IMR-90 (cell line): ENCODE measurements around the gene ARHGAP15. TPM values are rescaled to one million over a fixed set of nuclear protein-coding genes. Genes with fewer than 3 reads are reported as not detected.

Experiments
- ATAC-seq: fragments of 200-7000 bp; cut with Tn5 transposase; 2 replicates; pipeline ENCODE4 v1.9.1; 2020; ENCODE audit warnings: low read depth, mild to moderate bottlenecking, moderate library complexity
- BruUV-seq: library from RNA; stranded (reverse); fragments of 400-500 nt; replicated peaks from 2 replicates; lab custom pipeline; 2021; lab: Mats Ljungman, UMichigan
- CTCF ChIA-PET: fragments of 300-600 bp; formaldehyde crosslinking; extraction: SDS; loops from one replicate; lab custom pipeline; 2021; ENCODE audit warnings: antibody characterized with exemption; lab: Yijun Ruan, JAX
- POLR2A ChIA-PET: fragments of 300-600 bp; sonication (Branson Sonifier 250); formaldehyde crosslinking; loops from one replicate; lab custom pipeline; 2022; ENCODE audit warnings: antibody characterized with exemption; ENCODE audit not compliant: unreplicated experiment; lab: Charles Lee
- DNase-seq: peaks from one replicate; pipeline ENCODE4 v3.0.0; 2013
- H2AFZ ChIP-seq: replicated peaks from 2 replicates; pipeline ENCODE3; 2013; ENCODE audit warnings: low read length, mild to moderate bottlenecking; ENCODE audit not compliant: poor library complexity
- H2AK5ac ChIP-seq: 2 replicates; pipeline ENCODE4 v1.6.1; 2013; ENCODE audit warnings: low read depth, low read length, inconsistent platforms
- H2AK9ac ChIP-seq: replicated peaks from 2 replicates; pipeline ENCODE3; 2013; ENCODE audit warnings: mild to moderate bottlenecking, low read depth, low read length, moderate library complexity; ENCODE audit not compliant: poor library complexity
- H2BK120ac ChIP-seq: 2 replicates; pipeline ENCODE4 v1.6.1; 2013; ENCODE audit warnings: low read depth, low read length, inconsistent platforms
- H2BK15ac ChIP-seq: 3 replicates; pipeline ENCODE4 v1.6.1; 2013; ENCODE audit warnings: low read depth, low read length, inconsistent platforms
- H2BK20ac ChIP-seq: 2 replicates; pipeline ENCODE4 v1.6.1; 2013; ENCODE audit warnings: low read depth, mild to moderate bottlenecking, inconsistent platforms, low read length, moderate library complexity
- H2BK5ac ChIP-seq: 2 replicates; pipeline ENCODE4 v1.6.1; 2013; ENCODE audit warnings: mild to moderate bottlenecking, low read depth, low read length, inconsistent platforms; ENCODE audit not compliant: poor library complexity, severe bottlenecking
- H3K14ac ChIP-seq: replicated peaks from 2 replicates; pipeline ENCODE4 v1.6.1; 2013; ENCODE audit warnings: low read depth, low read length, inconsistent platforms
- H3K18ac ChIP-seq: 2 replicates; pipeline ENCODE4 v1.6.1; 2013; ENCODE audit warnings: low read depth, low read length, control low read depth
- H3K23ac ChIP-seq: 2 replicates; pipeline ENCODE4 v1.6.1; 2013; ENCODE audit warnings: low read depth, low read length, inconsistent platforms
- H3K27ac ChIP-seq: 2 replicates; pipeline ENCODE4 v1.5.1; 2013; ENCODE audit warnings: mild to moderate bottlenecking, control low read depth, low read length; ENCODE audit not compliant: insufficient read depth
- H3K27me3 ChIP-seq: 2 replicates; pipeline ENCODE4 v1.6.1; 2013; ENCODE audit warnings: low read length; ENCODE audit not compliant: control insufficient read depth, insufficient read depth
- H3K36me3 ChIP-seq: 2 replicates; pipeline ENCODE4 v1.6.1; 2013; ENCODE audit warnings: low read length, mixed read lengths; ENCODE audit not compliant: control insufficient read depth, insufficient read depth
- H3K4ac ChIP-seq: 2 replicates; pipeline ENCODE4 v1.6.1; 2013; ENCODE audit warnings: low read depth, low read length, inconsistent platforms
- H3K4me1 ChIP-seq: 2 replicates; pipeline ENCODE4 v1.6.1; 2013; ENCODE audit warnings: low read length, mixed read lengths; ENCODE audit not compliant: control insufficient read depth, insufficient read depth
- H3K4me2 ChIP-seq: 2 replicates; pipeline ENCODE4 v1.6.1; 2013; ENCODE audit warnings: low read depth, mild to moderate bottlenecking, control low read depth, low read length, moderate library complexity
- H3K4me3 ChIP-seq: 2 replicates; pipeline ENCODE4 v1.5.1; 2013; ENCODE audit warnings: low read depth, mild to moderate bottlenecking, control low read depth, low read length, moderate library complexity; ENCODE audit not compliant: insufficient read depth
- H3K56ac ChIP-seq: 2 replicates; pipeline ENCODE4 v1.6.1; 2013; ENCODE audit warnings: low read length, inconsistent platforms; ENCODE audit not compliant: insufficient read depth; ENCODE audit errors: extremely low read depth
- H3K79me1 ChIP-seq, 2 experiments: 2 replicates each; pipeline ENCODE4 v1.6.1; 2013; ENCODE audit warnings: low read length in 2 of 2, inconsistent platforms in 1 of 2, low read depth in 1 of 2
- H3K9ac ChIP-seq: 2 replicates; pipeline ENCODE4 v1.6.1; 2013; ENCODE audit warnings: low read depth, low read length, control low read depth
- H3K9me1 ChIP-seq: 2 replicates; pipeline ENCODE4 v1.6.1; 2013; ENCODE audit warnings: low read length, inconsistent platforms; ENCODE audit not compliant: insufficient read depth
- H3K9me3 ChIP-seq: 2 replicates; pipeline ENCODE4 v1.6.1; 2013; ENCODE audit warnings: low read length; ENCODE audit not compliant: control insufficient read depth, insufficient read depth
- H4K20me1 ChIP-seq: 2 replicates; pipeline ENCODE4 v1.6.1; 2013; ENCODE audit warnings: low read length, inconsistent platforms; ENCODE audit not compliant: insufficient read depth
- H4K5ac ChIP-seq: 2 replicates; pipeline ENCODE4 v1.6.1; 2013; ENCODE audit warnings: mild to moderate bottlenecking, low read depth, low read length, control low read depth
- H4K8ac ChIP-seq, 2 experiments: 2 replicates each; pipeline ENCODE4 v1.6.1; 2013; ENCODE audit warnings: low read depth in 2 of 2, low read length in 2 of 2, control low read depth in 1 of 2, inconsistent platforms in 1 of 2
- H4K91ac ChIP-seq: 2 replicates; pipeline ENCODE4 v1.6.1; 2013; ENCODE audit warnings: low read depth, low read length, inconsistent platforms; ENCODE audit not compliant: insufficient read depth
- BHLHE40 ChIP-seq: fragments of 150-350 bp; IDR thresholded peaks from 2 replicates; pipeline ENCODE4 v1.6.1; 2016; ENCODE audit warnings: mild to moderate bottlenecking, low read depth, low read length
- CEBPB ChIP-seq: IDR thresholded peaks from 2 replicates; pipeline ENCODE4 v1.6.1; 2012; ENCODE audit warnings: low read depth, low read length, improper control_type of control experiment
- CHD1 ChIP-seq: IDR thresholded peaks from 2 replicates; pipeline ENCODE4 v1.6.1; 2012; ENCODE audit warnings: low read depth, low read length, improper control_type of control experiment
- CTCF ChIP-seq: conservative IDR thresholded peaks from 2 replicates; pipeline ENCODE4 v1.5.1; 2012; ENCODE audit warnings: mild to moderate bottlenecking, low read depth, low read length, improper control_type of control experiment
- ELK1 ChIP-seq: fragments of 150-350 bp; IDR thresholded peaks from 2 replicates; pipeline ENCODE4 v1.6.1; 2016; ENCODE audit warnings: low read depth, mild to moderate bottlenecking, low read length, moderate library complexity, borderline replicate concordance
- FOS ChIP-seq: fragments of 150-350 bp; IDR thresholded peaks from 2 replicates; pipeline ENCODE4 v1.6.1; 2016; ENCODE audit warnings: low read depth, low read length
- MAFK ChIP-seq: IDR thresholded peaks from 2 replicates; pipeline ENCODE4 v1.6.1; 2012; ENCODE audit warnings: low read depth, low read length, improper control_type of control experiment
- MAZ ChIP-seq: IDR thresholded peaks from 2 replicates; pipeline ENCODE4 v1.6.1; 2012; ENCODE audit warnings: low read depth, mild to moderate bottlenecking, low read length, improper control_type of control experiment, moderate library complexity, borderline replicate concordance
- MXI1 ChIP-seq: IDR thresholded peaks from 2 replicates; pipeline ENCODE4 v1.6.1; 2012; ENCODE audit warnings: low read depth, mild to moderate bottlenecking, low read length, moderate library complexity, borderline replicate concordance
- NFE2L2 ChIP-seq: fragments of 150-350 bp; IDR thresholded peaks from 2 replicates; pipeline ENCODE4 v1.6.1; 2016; ENCODE audit warnings: low read depth, mild to moderate bottlenecking, low read length
- POLR2A ChIP-seq: IDR thresholded peaks from 2 replicates; pipeline ENCODE4 v1.6.1; 2012; ENCODE audit warnings: mild to moderate bottlenecking, low read depth, low read length
- RAD21 ChIP-seq: IDR thresholded peaks from 2 replicates; pipeline ENCODE4 v1.6.1; 2012; ENCODE audit warnings: low read length, improper control_type of control experiment
- RCOR1 ChIP-seq: IDR thresholded peaks from 2 replicates; pipeline ENCODE4 v1.6.1; 2012; ENCODE audit warnings: mild to moderate bottlenecking, low read length, improper control_type of control experiment; ENCODE audit not compliant: insufficient replicate concordance
- RFX5 ChIP-seq: IDR thresholded peaks from 2 replicates; pipeline ENCODE4 v1.8.0; 2012; ENCODE audit warnings: low read depth, mild to moderate bottlenecking, low read length, moderate library complexity
- SMC3 ChIP-seq: fragments of 150-350 bp; IDR thresholded peaks from 2 replicates; pipeline ENCODE4 v1.6.1; 2016; ENCODE audit warnings: low read depth, mild to moderate bottlenecking, antibody characterized with exemption, low read length, moderate library complexity
- USF2 ChIP-seq: fragments of 150-350 bp; IDR thresholded peaks from 2 replicates; pipeline ENCODE4 v1.6.1; 2017; ENCODE audit warnings: mild to moderate bottlenecking, antibody characterized with exemption, low read length, low read depth
- WGBS, 2 experiments: methylation state at CpG; one replicate each; pipeline versions ENCODE4 v1.1.5 to v1.1.7; 2013; ENCODE audit warnings: missing lambda C conversion rate in 2 of 2; ENCODE audit not compliant: insufficient read length in 1 of 2; ENCODE audit errors: extremely low coverage in 2 of 2; 5-methylcytosine and 5-hydroxymethylcytosine counted together
- dilution Hi-C: fragments of 300-500 bp; cut with HindIII; formaldehyde crosslinking; loops from one replicate; pipeline ENCODE4 v1.14.3; 2018; ENCODE audit warnings: low sequenced_read_pairs; ENCODE audit not compliant: unreplicated experiment
- in situ Hi-C: fragments of 300-500 bp; cut with MboI; formaldehyde crosslinking; loops from 3 replicates; pipeline ENCODE4 v1.14.3; 2019; ENCODE audit warnings: low sequenced_read_pairs, inconsistent platforms, mixed read lengths
- intact Hi-C: fragments of 100-400 bp; cut with micrococcal nuclease; formaldehyde crosslinking; loops from 2 replicates; pipeline ENCODE4 v1.10.0; 2022
- polyA plus RNA-seq, 3 experiments: library from polyadenylated mRNA; depleted of rRNA; stranded (reverse); fragments of >200 nt; gene quantifications; 2 replicates each; pipeline ENCODE4 v1.2.3, GENCODE V29; 2012; ENCODE audit warnings: low replicate concordance in 1 of 3
- total RNA-seq: library from RNA; depleted of rRNA; stranded (reverse); fragments of >200 nt; gene quantifications from 2 replicates; pipeline ENCODE4 v1.2.3, GENCODE V29; 2012

The ARHGAP15 gene
- total and polyA plus RNA-seq, 2 of the 4 experiments (the other 2 are of a cell fraction): not detected

DNA sequence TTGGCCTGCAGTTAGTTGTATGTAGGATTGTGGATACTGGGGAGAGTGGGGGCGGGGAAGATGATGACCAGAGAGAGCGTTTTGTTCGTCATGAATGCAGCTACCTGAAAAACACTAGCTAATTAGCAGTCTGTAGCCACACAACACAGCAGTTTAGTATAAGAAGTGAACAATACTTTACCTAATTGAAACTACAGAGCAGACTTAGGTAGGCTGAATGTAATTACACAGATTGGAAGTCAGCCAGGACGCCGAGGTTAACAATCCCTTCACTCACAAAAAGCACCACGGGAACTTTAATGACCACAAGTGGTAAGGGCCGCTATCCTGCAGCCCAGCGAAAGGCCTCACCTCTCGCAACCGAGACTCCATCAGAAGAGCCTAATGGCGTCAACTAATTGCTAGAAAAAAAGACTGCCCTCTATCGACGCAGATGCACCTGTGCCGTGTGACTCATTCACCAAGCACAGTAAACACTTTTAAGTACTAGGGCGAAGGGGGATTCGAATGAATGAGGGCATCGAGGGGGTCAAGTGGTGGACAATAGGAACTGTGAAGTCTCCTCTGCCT lies 591.0 kb downstream of the ARHGAP15 start:
- TF ChIP-seq BHLHE40: no peak
- no peak for TF ChIP-seq RAD21
- TF ChIP-seq USF2: no peak
- TF ChIP-seq CEBPB: no peak
- TF ChIP-seq RFX5: no peak
- TF ChIP-seq ELK1: no peak
- TF ChIP-seq CHD1: no peak
- no peak for TF ChIP-seq MAFK
- TF ChIP-seq RCOR1: no peak
- TF ChIP-seq CTCF: no peak
- TF ChIP-seq MAZ: no peak
- no peak for TF ChIP-seq NFE2L2
- no peak for TF ChIP-seq SMC3
- TF ChIP-seq POLR2A: no peak
- TF ChIP-seq FOS: no peak
- TF ChIP-seq MXI1: no peak
- H3K4ac ChIP-seq: no peak overlapping the region; the same call in 1 of the 2 replicates
- no peak overlapping the region for H3K9ac ChIP-seq
- H2BK120ac ChIP-seq: no peak overlapping the region; the same call in 1 of the 2 replicates
- 100% methylated on average over 5 of the region's 17 CpGs; no CpG with 5 or more reads in 1 of the 2 experiments for WGBS, 2 experiments
- H3K27ac ChIP-seq: no peak overlapping the region
- no peaks in the 10 kb centered on the region for H3K36me3 ChIP-seq
- H3K23ac ChIP-seq: no peak overlapping the region
- no peaks in the 10 kb centered on the region for H3K27me3 ChIP-seq
- no peak overlapping the region for H4K91ac ChIP-seq
- CTCF ChIA-PET: no interaction called here
- POLR2A ChIA-PET: no interaction called here
- no peaks in the 10 kb centered on the region for H4K20me1 ChIP-seq
- H2BK20ac ChIP-seq: no peak overlapping the region
- H2BK5ac ChIP-seq: no peak overlapping the region
- H2AK5ac ChIP-seq: no peak overlapping the region
- H3K4me1 ChIP-seq: peaks cover 4% of the 10 kb centered on the region; the same call in 1 of the 2 replicates
- H3K14ac ChIP-seq: no peak overlapping the region
- H3K4me2 ChIP-seq: no peak overlapping the region
- ATAC-seq (no peak), DNase-seq (no peak)
- H3K79me1 ChIP-seq: no peaks in the 10 kb centered on the region
- no peak overlapping the region for H2AK9ac ChIP-seq
- no peaks in the 10 kb centered on the region for H3K9me3 ChIP-seq
- no peak overlapping the region for H3K4me3 ChIP-seq
- dilution Hi-C loops: no loop called here
- H3K18ac ChIP-seq: no peak overlapping the region
- H4K8ac ChIP-seq: no peak overlapping the region
- no peaks in the 10 kb centered on the region for H3K9me1 ChIP-seq
- no TSS peak for BruUV-seq
- H2BK15ac ChIP-seq: no peak overlapping the region
- in situ Hi-C loops: no loop called here
- H3K56ac ChIP-seq: no peak overlapping the region
- H4K5ac ChIP-seq: no peak overlapping the region
- intact Hi-C loops: no loop called here
- peak overlapping the region; percentile 24 for H2AFZ ChIP-seq
